GM12878 (cell line): Measurements from ENCODE around the gene JAG2. TPM values are rescaled to one million over a fixed set of nuclear protein-coding genes. Genes with fewer than 3 reads are reported as not detected.

Experiments used
- ATAC-seq: fragments of 200-7000 bp; cut with Tn5 transposase; 3 replicates; pipeline ENCODE4 v1.9.1; 2020; ENCODE audit warnings: mild to moderate bottlenecking, moderate library complexity
- BruUV-seq: library from RNA; stranded (reverse); fragments of 400-500 nt; replicated peaks from 2 replicates; lab custom pipeline; 2021; lab: Mats Ljungman, UMichigan
- CTCF ChIA-PET: fragments of 300-600 bp; sonication (Branson Sonifier 250); formaldehyde crosslinking; extraction: SDS; loops from one replicate; lab custom pipeline; 2021; ENCODE audit warnings: inconsistent platforms; lab: Yijun Ruan, JAX
- POLR2A ChIA-PET: fragments of 350-600 bp; formaldehyde crosslinking; extraction: SDS; loops from one replicate; lab custom pipeline; 2021; ENCODE audit warnings: inconsistent platforms; lab: Charles Lee
- RAD21 ChIA-PET: fragments of 300-600 bp; sonication (Branson Sonifier 250); formaldehyde crosslinking; loops from one replicate; lab custom pipeline; 2023; ENCODE audit warnings: antibody characterized with exemption; ENCODE audit not compliant: unreplicated experiment; lab: Charles Lee
- SMC1A ChIA-PET: fragments of 300-600 bp; sonication (Branson Sonifier 250); formaldehyde crosslinking; loops from one replicate; lab custom pipeline; 2023; ENCODE audit not compliant: unreplicated experiment, uncharacterized antibody; lab: Charles Lee
- DNase-seq: peaks from one replicate; pipeline ENCODE4 v3.0.0-alpha.2; 2011; ENCODE audit warnings: low read depth, low spot score
- FAIRE-seq: peaks from 3 replicates; lab custom pipeline; 2011; peaks lifted over from hg19 to GRCh38; lab: Jason Lieb, UNC
- H2AFZ ChIP-seq: 2 replicates; pipeline ENCODE4 v1.6.0; 2011; ENCODE audit warnings: low read depth, low read length, control low read depth; ENCODE audit not compliant: control insufficient read depth
- H3K27ac ChIP-seq: 2 replicates; pipeline ENCODE4 v1.5.1; 2011; ENCODE audit warnings: control low read depth; ENCODE audit not compliant: control insufficient read depth, insufficient read depth
- H3K27me3 ChIP-seq, 2 experiments: replicated peaks in 1 of 2; 2 replicates each; pipeline versions ENCODE4 v1.6.0 to v1.6.1; 2011; ENCODE audit warnings: low read length in 1 of 2; ENCODE audit not compliant: control insufficient read depth in 2 of 2, insufficient read depth in 2 of 2
- H3K36me3 ChIP-seq, 2 experiments: 2 replicates each; pipeline ENCODE4 v1.5.1; 2011; ENCODE audit warnings: low read length in 1 of 2; ENCODE audit not compliant: control insufficient read depth in 2 of 2, insufficient read depth in 2 of 2
- H3K4me1 ChIP-seq: 2 replicates; pipeline ENCODE4 v1.6.1; 2011; ENCODE audit warnings: mild to moderate bottlenecking, low read length, moderate library complexity, mixed read lengths; ENCODE audit not compliant: control insufficient read depth, insufficient read depth
- H3K4me2 ChIP-seq: 2 replicates; pipeline ENCODE4 v1.6.0; 2011; ENCODE audit warnings: control low read depth; ENCODE audit not compliant: control insufficient read depth, insufficient read depth
- H3K4me3 ChIP-seq: fragments of 200-600 bp; sonication (generic); 2 replicates; pipeline ENCODE4 v1.5.1; 2016
- H3K79me2 ChIP-seq: 2 replicates; pipeline ENCODE4 v1.6.0; 2011; ENCODE audit warnings: low read length; ENCODE audit not compliant: control insufficient read depth, insufficient read depth
- H3K9ac ChIP-seq: 2 replicates; pipeline ENCODE4 v1.8.0; 2011; ENCODE audit warnings: low read length, control low read depth, mixed read lengths; ENCODE audit not compliant: control insufficient read depth, insufficient read depth
- H3K9me3 ChIP-seq: replicated peaks from 3 replicates; pipeline ENCODE4 v1.5.1; 2011; ENCODE audit warnings: mild to moderate bottlenecking, low read length; ENCODE audit not compliant: control insufficient read depth, insufficient read depth
- H4K20me1 ChIP-seq: 2 replicates; pipeline ENCODE4 v1.6.0; 2011; ENCODE audit not compliant: control insufficient read depth, insufficient read depth
- BMI1 ChIP-seq: fragments of 450-650 bp; IDR thresholded peaks from 2 replicates; pipeline ENCODE4 v1.6.1; 2016; ENCODE audit warnings: mild to moderate bottlenecking, moderate library complexity, borderline replicate concordance
- EGR1 ChIP-seq, 2 experiments: IDR thresholded peaks; 1 replicate in 1 of 2; 2 replicates in 1 of 2; pipeline ENCODE4 v1.6.1; 2011 to 2012; ENCODE audit warnings: low read depth in 2 of 2, low read length in 2 of 2, borderline replicate concordance in 1 of 2, mild to moderate bottlenecking in 1 of 2, moderate library complexity in 1 of 2
- EP300 ChIP-seq, 2 experiments: fragments of 150-350 bp in 1 of 2; IDR thresholded peaks; 2 replicates each; pipeline ENCODE4 v1.6.1; 2011 to 2012; ENCODE audit warnings: low read depth in 2 of 2, low read length in 2 of 2, borderline replicate concordance in 1 of 2, improper control_type of control experiment in 1 of 2, inconsistent platforms in 1 of 2; ENCODE audit not compliant: control insufficient read depth in 1 of 2
- FOXK2 ChIP-seq: fragments of 450-650 bp; IDR thresholded peaks from 2 replicates; pipeline ENCODE4 v1.6.1; 2017; ENCODE audit warnings: mild to moderate bottlenecking, moderate library complexity
- HCFC1 ChIP-seq: fragments of 150-350 bp; IDR thresholded peaks from 2 replicates; pipeline ENCODE4 v1.6.1; 2014; ENCODE audit warnings: low read length
- HSF1 ChIP-seq: fragments of 150-350 bp; IDR thresholded peaks from 2 replicates; pipeline ENCODE4 v1.6.1; 2014; ENCODE audit warnings: mild to moderate bottlenecking, low read depth, low read length
- LARP7 ChIP-seq: fragments of 450-650 bp; IDR thresholded peaks from 2 replicates; pipeline ENCODE4 v1.6.1; 2017; ENCODE audit warnings: mild to moderate bottlenecking
- MTA3 ChIP-seq: IDR thresholded peaks from 2 replicates; pipeline ENCODE4 v1.6.1; 2012; ENCODE audit warnings: low read length, inconsistent platforms, borderline replicate concordance
- MYB ChIP-seq: fragments of 150-350 bp; IDR thresholded peaks from 2 replicates; pipeline ENCODE4 v1.6.1; 2014; ENCODE audit warnings: mild to moderate bottlenecking, low read depth, low read length, borderline replicate concordance
- NFYB ChIP-seq: IDR thresholded peaks from 2 replicates; pipeline ENCODE4 v1.6.1; 2011; ENCODE audit warnings: low read depth, mild to moderate bottlenecking, low read length, improper control_type of control experiment, moderate library complexity; ENCODE audit not compliant: insufficient read depth
- NR2C2 ChIP-seq: IDR thresholded peaks from 2 replicates; pipeline ENCODE4 v1.6.1; 2011; ENCODE audit warnings: borderline replicate concordance, low read depth; ENCODE audit not compliant: control insufficient read depth, insufficient read length
- NRF1 ChIP-seq: conservative IDR thresholded peaks from 2 replicates; pipeline ENCODE4 v1.6.1; 2011; ENCODE audit warnings: mild to moderate bottlenecking, low read depth, low read length, improper control_type of control experiment
- PBX3 ChIP-seq: IDR thresholded peaks from 2 replicates; pipeline ENCODE4 v1.6.1; 2011; ENCODE audit warnings: mild to moderate bottlenecking, low read depth, low read length, moderate library complexity; ENCODE audit not compliant: insufficient replicate concordance
- RBBP5 ChIP-seq: fragments of 200-600 bp; sonication (generic); conservative IDR thresholded peaks from 2 replicates; pipeline ENCODE4 v1.6.1; 2016
- RFX5 ChIP-seq: IDR thresholded peaks from 2 replicates; pipeline ENCODE4 v1.6.1; 2011; ENCODE audit warnings: low read depth, low read length, improper control_type of control experiment
- SIN3A ChIP-seq: IDR thresholded peaks from 2 replicates; pipeline ENCODE4 v1.6.1; 2012; ENCODE audit warnings: low read depth, low read length, improper control_type of control experiment
- SMAD5 ChIP-seq: IDR thresholded peaks from 2 replicates; pipeline ENCODE4 v1.6.1; 2016; ENCODE audit warnings: antibody characterized with exemption, low read depth
- SREBF1 ChIP-seq: IDR thresholded peaks from 2 replicates; pipeline ENCODE4 v1.6.1; 2012; ENCODE audit warnings: mild to moderate bottlenecking, low read length
- STAT3 ChIP-seq: IDR thresholded peaks from 2 replicates; pipeline ENCODE4 v1.6.1; 2011; ENCODE audit warnings: low read depth, low read length, improper control_type of control experiment
- TCF3 ChIP-seq: IDR thresholded peaks from 2 replicates; pipeline ENCODE4 v1.6.1; 2012; ENCODE audit warnings: low read depth, mild to moderate bottlenecking, low read length, borderline replicate concordance; ENCODE audit not compliant: insufficient read depth
- YY1 ChIP-seq: IDR thresholded peaks from 2 replicates; pipeline ENCODE4 v1.6.1; 2011; ENCODE audit warnings: low read depth, mild to moderate bottlenecking, low read length
- ZNF207 ChIP-seq: fragments of 450-650 bp; IDR thresholded peaks from 2 replicates; pipeline ENCODE4 v1.6.1; 2014; ENCODE audit warnings: antibody characterized with exemption, mild to moderate bottlenecking, borderline replicate concordance
- ZNF622 ChIP-seq: fragments of 450-650 bp; IDR thresholded peaks from 2 replicates; pipeline ENCODE4 v1.6.1; 2017; ENCODE audit warnings: mild to moderate bottlenecking, inconsistent platforms
- ZSCAN29 ChIP-seq: fragments of 450-650 bp; IDR thresholded peaks from 2 replicates; pipeline ENCODE4 v1.6.1; 2017; ENCODE audit warnings: mild to moderate bottlenecking, moderate library complexity
- WGBS: methylation state at CpG from one replicate; pipeline ENCODE4 v1.1.6; 2016; ENCODE audit warnings: low lambda C conversion rate; ENCODE audit not compliant: insufficient replicate concordance, insufficient coverage; ENCODE audit errors: missing lambda C conversion rate; 5-methylcytosine and 5-hydroxymethylcytosine counted together
- in situ Hi-C: fragments of 300-500 bp; cut with MboI; formaldehyde crosslinking; loops from 9 replicates; pipeline ENCODE4 v1.14.3; 2018; ENCODE audit warnings: mixed read lengths
- intact Hi-C: fragments of 100-400 bp; cut with micrococcal nuclease; formaldehyde crosslinking; loops from one replicate; pipeline ENCODE4 v1.14.2; 2022; ENCODE audit not compliant: unreplicated experiment
- polyA plus RNA-seq, 11 experiments: library from polyadenylated mRNA; depleted of rRNA in 4 of 11; unstranded in 6 of 11; stranded (reverse) in 5 of 11; fragments of >200 nt; fragmentation: Nextera tagmentation in 4 of 11; fragmentation: Illumina TruSeq in 1 of 11; extraction: Ambion mirVana in 4 of 11; extraction: Trizol in 1 of 11; gene quantifications; 1 replicate in 1 of 11; 2 replicates in 10 of 11; pipeline versions ENCODE4 v1.2.1 to v1.2.3, GENCODE V29; 2011 to 2016; ENCODE audit warnings: inconsistent platforms in 2 of 11, missing spikeins in 2 of 11, low read depth in 1 of 11
- total RNA-seq, 4 experiments: library from RNA; depleted of rRNA in 3 of 4; stranded (reverse); fragments of >200 nt in 3 of 4; fragmentation: Illumina TruSeq in 1 of 4; extraction: Trizol in 1 of 4; gene quantifications; 2 replicates each; pipeline versions ENCODE4 v1.2.1 to v1.2.3, GENCODE V29; 2013 to 2021

The JAG2 gene
- total and polyA plus RNA-seq, 10 of the 15 experiments (the other 5 are each of a cell fraction or from before 2014, with no cell fraction given) = 0.04 to 0.14 (median 0.06) TPM; not detected in 5

- DNase-seq (no peak), ATAC-seq (peak; percentile 53), FAIRE-seq (no peak)
- H3K27ac ChIP-seq = no peak overlapping the region; the same call in 1 of the 2 replicates
- BruUV-seq = no TSS peak
- intact Hi-C loops (loop anchor here (2.0 to 10.0 kb wide), 3 partner anchors 72 to 190 kb away; partner anchors contain the start of gene JAG2), in situ Hi-C loops (no loop called here)
- peak overlapping the region; percentile 49; the same call in 1 of the 2 replicates for H3K9ac ChIP-seq
- H3K36me3 ChIP-seq = no peaks in the 10 kb centered on the region
- no peaks in the 10 kb centered on the region for H3K27me3 ChIP-seq
- RAD21 ChIA-PET = no interaction called here
- 1% methylated on average over 26 of the region's 46 CpGs for WGBS
- POLR2A ChIA-PET = no interaction called here
- peak overlapping the region; percentile 63 for H3K4me3 ChIP-seq
- H3K79me2 ChIP-seq = no peaks in the 10 kb centered on the region
- H3K9me3 ChIP-seq = no peaks in the 10 kb centered on the region
- SMC1A ChIA-PET = no interaction called here
- CTCF ChIA-PET = interaction anchor here (1.2 kb wide), 1 partner anchor 74 kb away, joined by 3 read pairs; no protein-coding TSS in a partner anchor
- H2AFZ ChIP-seq = peak overlapping the region; percentile 81
- peak overlapping the region; percentile 92 for H3K4me2 ChIP-seq
- H4K20me1 ChIP-seq = no peaks in the 10 kb centered on the region
- peaks cover 11% of the 10 kb centered on the region for H3K4me1 ChIP-seq
- no peak for TF ChIP-seq TCF3
- no peak for TF ChIP-seq BMI1
- TF ChIP-seq ZNF207 = 0 out of 2 replicates have a peak, but pooled peaks have one; percentile 45
- no peak for TF ChIP-seq HSF1
- peak; percentile 56 for TF ChIP-seq NRF1
- TF ChIP-seq LARP7 = 0 out of 2 replicates have a peak, but pooled peaks have one; percentile 22
- no peak for TF ChIP-seq RFX5
- no peak for TF ChIP-seq ZNF622
- TF ChIP-seq PBX3 = no peak
- no peak for TF ChIP-seq MTA3
- TF ChIP-seq NFYB = no peak
- no peak for TF ChIP-seq SREBF1
- no peak for TF ChIP-seq HCFC1
- no peak for TF ChIP-seq STAT3
- 0 out of 2 replicates have a peak, but pooled peaks have one; percentile 10 for TF ChIP-seq YY1
- no peak for TF ChIP-seq ZSCAN29
- TF ChIP-seq RBBP5 = no peak
- no peak for TF ChIP-seq MYB
- TF ChIP-seq EP300 (IDR thresholded peaks at IDR 0.05; ENCODE audit: borderline replicate concordance in 1 of 2, control insufficient read depth in 1 of 2, low read depth in 2 of 2, low read length in 2 of 2) = no peak
- no peak for TF ChIP-seq SIN3A
- TF ChIP-seq SMAD5 = no peak
- TF ChIP-seq FOXK2 = no peak
- no peak for TF ChIP-seq EGR1 (IDR thresholded peaks at IDR 0.05; ENCODE audit: borderline replicate concordance in 1 of 2, low read depth in 2 of 2, low read length in 2 of 2)
- TF ChIP-seq NR2C2 = no peak
These were observed 75.5 kb downstream of the JAG2 start for GRCh38 chr14:105093038-105093430.
